Testis (tissue), 2 donors: ENCODE data around the gene MBLAC2.

Experiments
- POLR2A ChIP-seq: fragments of 450-650 bp; IDR thresholded peaks from one replicate; pipeline ENCODE4 v1.6.1; 2017; ENCODE audit warnings: antibody characterized with exemption, mild to moderate bottlenecking, moderate library complexity
- TF ChIP-seq, protein P1 (sequence below), 3 experiments: fragments of 450-650 bp in 2 of 3; fragments of 200-600 bp in 1 of 3; sonication (generic) in 1 of 3; IDR thresholded peaks; one replicate each; pipeline ENCODE4 v1.5.1; 2016 to 2019; ENCODE audit warnings: antibody characterized with exemption in 3 of 3, mild to moderate bottlenecking in 2 of 3, moderate library complexity in 1 of 3

GRCh38 chr5:90488791-90489190 lies 14.2 kb upstream of the MBLAC2 start:
- TF ChIP-seq, protein P1, sequence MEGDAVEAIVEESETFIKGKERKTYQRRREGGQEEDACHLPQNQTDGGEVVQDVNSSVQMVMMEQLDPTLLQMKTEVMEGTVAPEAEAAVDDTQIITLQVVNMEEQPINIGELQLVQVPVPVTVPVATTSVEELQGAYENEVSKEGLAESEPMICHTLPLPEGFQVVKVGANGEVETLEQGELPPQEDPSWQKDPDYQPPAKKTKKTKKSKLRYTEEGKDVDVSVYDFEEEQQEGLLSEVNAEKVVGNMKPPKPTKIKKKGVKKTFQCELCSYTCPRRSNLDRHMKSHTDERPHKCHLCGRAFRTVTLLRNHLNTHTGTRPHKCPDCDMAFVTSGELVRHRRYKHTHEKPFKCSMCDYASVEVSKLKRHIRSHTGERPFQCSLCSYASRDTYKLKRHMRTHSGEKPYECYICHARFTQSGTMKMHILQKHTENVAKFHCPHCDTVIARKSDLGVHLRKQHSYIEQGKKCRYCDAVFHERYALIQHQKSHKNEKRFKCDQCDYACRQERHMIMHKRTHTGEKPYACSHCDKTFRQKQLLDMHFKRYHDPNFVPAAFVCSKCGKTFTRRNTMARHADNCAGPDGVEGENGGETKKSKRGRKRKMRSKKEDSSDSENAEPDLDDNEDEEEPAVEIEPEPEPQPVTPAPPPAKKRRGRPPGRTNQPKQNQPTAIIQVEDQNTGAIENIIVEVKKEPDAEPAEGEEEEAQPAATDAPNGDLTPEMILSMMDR (IDR thresholded peaks at IDR 0.05): no peak
- TF ChIP-seq POLR2A: no peak
